Esophagus muscularis mucosa (tissue), 3 donors: ENCODE measurements around the gene CYB561.

Experiments
- POLR2A ChIP-seq: fragments of 450-650 bp; IDR thresholded peaks from one replicate; pipeline ENCODE4 v1.6.1; 2017; ENCODE audit warnings: antibody characterized with exemption, moderate library complexity, mild to moderate bottlenecking, low read depth
- TF ChIP-seq, protein P1 (sequence below), 3 experiments: fragments of 200-600 bp in 2 of 3; fragments of 450-650 bp in 1 of 3; sonication (generic) in 2 of 3; IDR thresholded peaks; one replicate each; pipeline ENCODE4 v1.5.1; 2017 to 2019; ENCODE audit warnings: antibody characterized with exemption in 3 of 3, mild to moderate bottlenecking in 2 of 3, moderate library complexity in 1 of 3

- TF ChIP-seq POLR2A: no peak
- TF ChIP-seq, protein P1, sequence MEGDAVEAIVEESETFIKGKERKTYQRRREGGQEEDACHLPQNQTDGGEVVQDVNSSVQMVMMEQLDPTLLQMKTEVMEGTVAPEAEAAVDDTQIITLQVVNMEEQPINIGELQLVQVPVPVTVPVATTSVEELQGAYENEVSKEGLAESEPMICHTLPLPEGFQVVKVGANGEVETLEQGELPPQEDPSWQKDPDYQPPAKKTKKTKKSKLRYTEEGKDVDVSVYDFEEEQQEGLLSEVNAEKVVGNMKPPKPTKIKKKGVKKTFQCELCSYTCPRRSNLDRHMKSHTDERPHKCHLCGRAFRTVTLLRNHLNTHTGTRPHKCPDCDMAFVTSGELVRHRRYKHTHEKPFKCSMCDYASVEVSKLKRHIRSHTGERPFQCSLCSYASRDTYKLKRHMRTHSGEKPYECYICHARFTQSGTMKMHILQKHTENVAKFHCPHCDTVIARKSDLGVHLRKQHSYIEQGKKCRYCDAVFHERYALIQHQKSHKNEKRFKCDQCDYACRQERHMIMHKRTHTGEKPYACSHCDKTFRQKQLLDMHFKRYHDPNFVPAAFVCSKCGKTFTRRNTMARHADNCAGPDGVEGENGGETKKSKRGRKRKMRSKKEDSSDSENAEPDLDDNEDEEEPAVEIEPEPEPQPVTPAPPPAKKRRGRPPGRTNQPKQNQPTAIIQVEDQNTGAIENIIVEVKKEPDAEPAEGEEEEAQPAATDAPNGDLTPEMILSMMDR (IDR thresholded peaks at IDR 0.05): no peak
Measured at GRCh38 chr17:63488851-63489250, 42.7 kb upstream of the CYB561 start.
